Upper lobe of left lung (tissue), 4 donors: ENCODE data around the gene USP32.

ENCODE experiments used
- POLR2A ChIP-seq, 4 donors: fragments of 450-650 bp; IDR thresholded peaks; one replicate each; pipeline ENCODE4 v1.5.1; 2016 to 2017; ENCODE audit warnings: antibody characterized with exemption in 4 of 4, mild to moderate bottlenecking in 2 of 4
- POLR2AphosphoS5 ChIP-seq, 2 donors: sonication (generic); formaldehyde crosslinking; IDR thresholded peaks; one replicate each; pipeline ENCODE4 v1.5.1; 2017; ENCODE audit warnings: antibody characterized with exemption in 2 of 2
- TF ChIP-seq, protein P1 (sequence below), 6 experiments: fragments of 450-650 bp in 4 of 6; fragments of 200-600 bp in 2 of 6; sonication (generic) in 2 of 6; IDR thresholded peaks; one replicate each; pipeline ENCODE4 v1.5.1; 2016 to 2019; ENCODE audit warnings: antibody characterized with exemption in 6 of 6

GRCh38 chr17:60146206-60146605 is 245.7 kb downstream of the USP32 start:
- TF ChIP-seq POLR2A (IDR thresholded peaks at IDR 0.05) (no peak), POLR2AphosphoS5 (IDR thresholded peaks at IDR 0.05) (no peak)
- TF ChIP-seq, protein P1, sequence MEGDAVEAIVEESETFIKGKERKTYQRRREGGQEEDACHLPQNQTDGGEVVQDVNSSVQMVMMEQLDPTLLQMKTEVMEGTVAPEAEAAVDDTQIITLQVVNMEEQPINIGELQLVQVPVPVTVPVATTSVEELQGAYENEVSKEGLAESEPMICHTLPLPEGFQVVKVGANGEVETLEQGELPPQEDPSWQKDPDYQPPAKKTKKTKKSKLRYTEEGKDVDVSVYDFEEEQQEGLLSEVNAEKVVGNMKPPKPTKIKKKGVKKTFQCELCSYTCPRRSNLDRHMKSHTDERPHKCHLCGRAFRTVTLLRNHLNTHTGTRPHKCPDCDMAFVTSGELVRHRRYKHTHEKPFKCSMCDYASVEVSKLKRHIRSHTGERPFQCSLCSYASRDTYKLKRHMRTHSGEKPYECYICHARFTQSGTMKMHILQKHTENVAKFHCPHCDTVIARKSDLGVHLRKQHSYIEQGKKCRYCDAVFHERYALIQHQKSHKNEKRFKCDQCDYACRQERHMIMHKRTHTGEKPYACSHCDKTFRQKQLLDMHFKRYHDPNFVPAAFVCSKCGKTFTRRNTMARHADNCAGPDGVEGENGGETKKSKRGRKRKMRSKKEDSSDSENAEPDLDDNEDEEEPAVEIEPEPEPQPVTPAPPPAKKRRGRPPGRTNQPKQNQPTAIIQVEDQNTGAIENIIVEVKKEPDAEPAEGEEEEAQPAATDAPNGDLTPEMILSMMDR (IDR thresholded peaks at IDR 0.05), result no peak
